GM23248 (cell line): ENCODE data around the gene NAA16. TPM values are rescaled to one million over a fixed set of nuclear protein-coding genes. Genes with fewer than 3 reads are reported as not detected.

ENCODE experiments used
- DNase-seq: peaks from one replicate; pipeline ENCODE4 v3.0.0-alpha.2; 2015
- H2AFZ ChIP-seq: fragments of 200-600 bp; sonication (generic); 2 replicates; pipeline ENCODE4 v1.6.1; 2016; ENCODE audit warnings: antibody characterized with exemption
- H3F3A ChIP-seq: fragments of 200-600 bp; sonication (generic); 2 replicates; pipeline ENCODE4 v1.6.1; 2016; ENCODE audit warnings: mild to moderate bottlenecking, antibody characterized with exemption, mixed run types; ENCODE audit not compliant: insufficient read depth
- H3K27ac ChIP-seq: fragments of 200-600 bp; sonication (generic); 2 replicates; pipeline ENCODE4 v1.5.1; 2016; ENCODE audit warnings: mild to moderate bottlenecking
- H3K27me3 ChIP-seq: fragments of 200-600 bp; sonication (generic); replicated peaks from 2 replicates; pipeline ENCODE4 v1.6.1; 2016; ENCODE audit warnings: mild to moderate bottlenecking; ENCODE audit not compliant: insufficient read depth
- H3K36me3 ChIP-seq: fragments of 200-600 bp; sonication (generic); 2 replicates; pipeline ENCODE4 v1.6.1; 2016; ENCODE audit warnings: low read depth, mild to moderate bottlenecking
- H3K4me1 ChIP-seq: fragments of 200-600 bp; sonication (generic); 2 replicates; pipeline ENCODE4 v1.6.1; 2016; ENCODE audit warnings: mild to moderate bottlenecking; ENCODE audit not compliant: insufficient read depth
- H3K4me2 ChIP-seq: fragments of 200-600 bp; sonication (generic); one replicate; pipeline ENCODE4 v1.6.1; 2016; ENCODE audit warnings: mild to moderate bottlenecking; ENCODE audit not compliant: unreplicated experiment
- H3K4me3 ChIP-seq: fragments of 200-600 bp; sonication (generic); 2 replicates; pipeline ENCODE4 v1.5.1; 2016; ENCODE audit warnings: mild to moderate bottlenecking
- H3K79me2 ChIP-seq: fragments of 200-600 bp; sonication (generic); 2 replicates; pipeline ENCODE4 v1.6.1; 2016; ENCODE audit warnings: mild to moderate bottlenecking; ENCODE audit not compliant: insufficient read depth
- H3K9ac ChIP-seq: fragments of 200-600 bp; sonication (generic); 2 replicates; pipeline ENCODE4 v1.6.1; 2016; ENCODE audit warnings: mild to moderate bottlenecking
- H3K9me2 ChIP-seq: fragments of 200-600 bp; sonication (generic); 2 replicates; pipeline ENCODE4 v1.6.1; 2016; ENCODE audit warnings: mixed run types, mild to moderate bottlenecking, moderate library complexity; ENCODE audit not compliant: insufficient read depth
- H3K9me3 ChIP-seq: fragments of 200-600 bp; sonication (generic); one replicate; pipeline ENCODE4 v1.6.1; 2017; ENCODE audit warnings: low read depth
- H4K20me1 ChIP-seq: fragments of 200-600 bp; sonication (generic); 2 replicates; pipeline ENCODE4 v1.6.0; 2016; ENCODE audit not compliant: insufficient read depth
- EZH2 ChIP-seq: fragments of 200-600 bp; sonication (generic); IDR thresholded peaks from 2 replicates; pipeline ENCODE4 v1.6.1; 2018; ENCODE audit warnings: antibody characterized with exemption, mild to moderate bottlenecking; ENCODE audit not compliant: insufficient read depth, poor library complexity, severe bottlenecking
- EZH2phosphoT487 ChIP-seq: fragments of 200-600 bp; sonication (generic); IDR thresholded peaks from 2 replicates; pipeline ENCODE4 v1.6.1; 2018; ENCODE audit warnings: antibody characterized with exemption, moderate library complexity, mild to moderate bottlenecking, low read depth; ENCODE audit not compliant: insufficient read depth
- WGBS, 2 experiments: methylation state at CpG; one replicate each; pipeline ENCODE4 v1.1.6; 2015 to 2017; ENCODE audit warnings: low lambda C conversion rate in 2 of 2, low coverage in 1 of 2; ENCODE audit errors: missing lambda C conversion rate in 2 of 2; 5-methylcytosine and 5-hydroxymethylcytosine counted together
- in situ Hi-C: fragments of 300-500 bp; cut with MboI; formaldehyde crosslinking; loops from 2 replicates; pipeline ENCODE4 v1.15.0; 2020
- polyA plus RNA-seq: library from polyadenylated mRNA; unstranded; fragments of >200 nt; fragmentation: Nextera tagmentation; extraction: Ambion mirVana; gene quantifications from 2 replicates; pipeline ENCODE4 v1.2.1, GENCODE V29; 2016
- total RNA-seq: library from RNA; depleted of rRNA; stranded (reverse); fragments of >200 nt; shearing (Covaris generic); gene quantifications from 2 replicates; pipeline ENCODE4 v1.2.3, GENCODE V29; 2014

Gene NAA16
- total and polyA plus RNA-seq, 2 experiments from 2014 or later, result 7.6 to 9.5 TPM

DNA sequence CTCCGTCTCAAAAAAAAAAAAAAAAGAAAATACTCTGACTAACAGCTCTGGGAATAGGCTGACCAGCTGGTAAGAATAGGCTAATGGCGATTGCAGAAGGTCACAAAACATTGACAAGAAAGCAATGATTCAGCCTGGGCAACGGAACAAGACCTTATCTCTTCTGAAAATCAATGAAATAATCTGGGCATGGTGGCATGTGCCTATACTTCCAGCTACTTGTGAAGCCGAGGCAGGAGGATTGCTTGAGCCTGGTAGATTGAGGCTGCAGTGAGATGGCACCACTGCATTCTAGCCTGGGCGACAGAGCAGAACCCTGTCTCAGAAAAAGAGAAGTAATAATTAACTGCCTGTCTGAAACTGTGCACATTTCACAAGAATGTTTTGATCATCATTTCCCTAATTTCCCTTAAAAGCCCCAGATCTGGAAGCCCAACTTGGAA, 28.9 kb upstream of the NAA16 start:
- H3K9ac ChIP-seq, result no peak overlapping the region
- no peaks in the 10 kb centered on the region for H3K9me2 ChIP-seq
- no peaks in the 10 kb centered on the region for H3K36me3 ChIP-seq
- WGBS, 2 experiments, result 88 to 95% methylated on average over 5 of the region's 5 CpGs
- no peak overlapping the region for H3K4me2 ChIP-seq
- no peaks in the 10 kb centered on the region for H3K9me3 ChIP-seq
- no peak overlapping the region for H3K4me3 ChIP-seq
- H3F3A ChIP-seq, result peaks cover 8% of the 10 kb centered on the region
- no peaks in the 10 kb centered on the region for H4K20me1 ChIP-seq
- TF ChIP-seq EZH2 (no peak), EZH2phosphoT487 (no peak)
- no peaks in the 10 kb centered on the region for H3K79me2 ChIP-seq
- H3K4me1 ChIP-seq, result peaks cover 12% of the 10 kb centered on the region
- no peaks in the 10 kb centered on the region for H3K27me3 ChIP-seq
- in situ Hi-C loops, result no loop called here
- no peak overlapping the region for H3K27ac ChIP-seq
- H2AFZ ChIP-seq, result no peak overlapping the region
- no peak for DNase-seq

DNA sequence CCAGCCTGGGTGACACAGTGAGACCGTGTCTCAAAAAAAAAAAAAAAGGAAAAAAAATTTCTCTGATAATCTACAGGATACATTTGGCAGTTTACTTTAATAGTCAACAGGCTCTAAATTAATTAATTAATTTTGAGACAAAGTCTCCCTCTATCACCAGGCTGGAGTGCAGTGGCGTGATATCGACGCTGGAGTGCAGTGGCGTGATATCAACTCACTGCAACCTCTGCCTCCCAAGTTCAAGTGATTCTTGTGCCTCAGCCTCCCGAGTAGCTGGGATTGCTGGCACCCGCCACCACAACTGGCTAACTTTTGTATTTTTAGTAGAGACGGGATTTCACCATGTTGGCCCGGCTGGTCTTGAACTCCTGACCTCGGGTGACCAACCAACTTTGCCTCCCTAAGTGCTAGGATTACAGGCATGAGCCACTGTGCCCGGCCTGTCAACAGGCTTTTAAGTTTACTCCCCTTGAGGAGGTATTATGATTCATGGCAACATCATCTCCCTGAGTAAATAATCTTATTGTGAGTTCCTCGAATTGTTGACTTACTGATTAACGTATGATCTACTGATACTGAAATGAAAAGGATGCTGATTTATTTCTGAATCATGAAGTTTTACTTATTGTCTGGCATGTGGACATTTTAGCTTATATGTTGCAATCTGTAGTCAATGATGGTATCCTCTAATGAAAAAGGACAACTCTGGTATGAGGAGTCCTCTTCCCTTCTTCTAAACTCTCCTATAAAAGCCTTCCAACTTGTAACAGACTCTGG, 26.4 kb upstream of the NAA16 start:
- Histone ChIP-seq H3K4me3 (no peak overlapping the region), H3K4me1 (peaks cover 12% of the 10 kb centered on the region), H3K27ac (peak overlapping the region; percentile 51), H3K36me3 (no peaks in the 10 kb centered on the region), H2AFZ (peak overlapping the region; percentile 2; the same call in 1 of the 2 replicates), H3K4me2 (no peak overlapping the region), H3K79me2 (no peaks in the 10 kb centered on the region), H3F3A (peaks cover 8% of the 10 kb centered on the region), H3K9me3 (no peaks in the 10 kb centered on the region), H3K9ac (no peak overlapping the region), H3K27me3 (no peaks in the 10 kb centered on the region), H3K9me2 (no peaks in the 10 kb centered on the region), H4K20me1 (no peaks in the 10 kb centered on the region)
- TF ChIP-seq EZH2 (no peak), EZH2phosphoT487 (peak; percentile 91)
- in situ Hi-C loops, result no loop called here
- 40 to 44% methylated on average over 13 of the region's 13 CpGs for WGBS, 2 experiments
- DNase-seq, result peak; percentile 89

- peaks cover 12% of the 10 kb centered on the region for H3K4me1 ChIP-seq
- H4K20me1 ChIP-seq, result no peaks in the 10 kb centered on the region
- no peaks in the 10 kb centered on the region for H3K79me2 ChIP-seq
- DNase-seq, result no peak
- TF ChIP-seq EZH2 (no peak), EZH2phosphoT487 (no peak)
- no peak overlapping the region for H2AFZ ChIP-seq
- H3K36me3 ChIP-seq, result no peaks in the 10 kb centered on the region
- H3K9me3 ChIP-seq, result no peaks in the 10 kb centered on the region
- in situ Hi-C loops, result no loop called here
- no peaks in the 10 kb centered on the region for H3K9me2 ChIP-seq
- H3K4me3 ChIP-seq, result no peak overlapping the region
- H3K27ac ChIP-seq, result no peak overlapping the region
- no peak overlapping the region for H3K4me2 ChIP-seq
- no peaks in the 10 kb centered on the region for H3K27me3 ChIP-seq
- no peak overlapping the region for H3K9ac ChIP-seq
- peaks cover 8% of the 10 kb centered on the region for H3F3A ChIP-seq
- 94 to 98% methylated on average over 5 of the region's 5 CpGs for WGBS, 2 experiments
Measured at GRCh38 chr13:41286370-41286769, 24.7 kb upstream of the NAA16 start.

- no peaks in the 10 kb centered on the region for H3K27me3 ChIP-seq
- H3K9me3 ChIP-seq, result no peaks in the 10 kb centered on the region
- no peak overlapping the region for H3K4me2 ChIP-seq
- no peak overlapping the region for H3K4me3 ChIP-seq
- no peak for DNase-seq
- 86% methylated on average over 10 of the region's 10 CpGs for WGBS, 2 experiments
- H2AFZ ChIP-seq, result no peak overlapping the region
- H3K36me3 ChIP-seq, result no peaks in the 10 kb centered on the region
- H3K9ac ChIP-seq, result no peak overlapping the region
- no peaks in the 10 kb centered on the region for H4K20me1 ChIP-seq
- in situ Hi-C loops, result no loop called here
- no peaks in the 10 kb centered on the region for H3K9me2 ChIP-seq
- H3F3A ChIP-seq, result peaks cover 8% of the 10 kb centered on the region
- H3K4me1 ChIP-seq, result peaks cover 12% of the 10 kb centered on the region
- TF ChIP-seq EZH2phosphoT487, result no peak
- TF ChIP-seq EZH2, result no peak
- no peak overlapping the region for H3K27ac ChIP-seq
- no peaks in the 10 kb centered on the region for H3K79me2 ChIP-seq
Measured at GRCh38 chr13:41289463-41289881, 21.6 kb upstream of the NAA16 start.

DNA sequence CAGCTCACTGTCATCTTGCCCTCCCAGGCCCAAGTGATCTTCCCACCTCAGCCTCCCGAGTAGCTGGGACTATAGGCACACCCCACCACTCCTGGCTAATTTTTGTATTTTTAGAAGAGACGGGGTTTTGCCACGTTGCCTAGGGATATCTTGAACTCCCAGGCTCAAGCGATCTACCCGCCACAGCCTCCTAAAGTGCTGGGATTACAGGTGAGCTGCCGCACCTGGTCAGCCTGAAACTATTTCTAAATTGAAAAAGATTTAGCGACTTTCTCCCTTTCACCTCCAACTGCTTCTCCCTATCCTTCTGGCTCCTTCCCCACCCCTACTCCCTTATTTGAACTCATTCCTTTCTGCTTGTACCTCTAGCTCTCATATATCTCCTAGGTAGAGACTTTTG, 19.8 kb upstream of the NAA16 start:
- Histone ChIP-seq H3K79me2 (no peaks in the 10 kb centered on the region), H3K4me2 (no peak overlapping the region), H3K4me1 (peaks cover 7% of the 10 kb centered on the region; the same call in 1 of the 2 replicates), H3K4me3 (no peak overlapping the region), H2AFZ (no peak overlapping the region), H3K9ac (no peak overlapping the region), H3K36me3 (no peaks in the 10 kb centered on the region), H3K27me3 (no peaks in the 10 kb centered on the region), H3K9me2 (no peaks in the 10 kb centered on the region), H3K27ac (no peak overlapping the region), H3F3A (no peaks in the 10 kb centered on the region; the same call in 1 of the 2 replicates), H3K9me3 (no peaks in the 10 kb centered on the region), H4K20me1 (no peaks in the 10 kb centered on the region)
- in situ Hi-C loops, result no loop called here
- 85% methylated on average over 7 of the region's 7 CpGs for WGBS, 2 experiments
- TF ChIP-seq EZH2 (no peak), EZH2phosphoT487 (no peak)
- DNase-seq, result no peak
